GM21515 (cell line): Measurements from ENCODE around the gene CENPQ.

Source experiments
- ATAC-seq: cut with Tn5 transposase; IDR thresholded peaks from one replicate; pipeline ENCODE4 v1.9.1; 2021; ENCODE audit not compliant: unreplicated experiment

Gene CENPQ

DNA sequence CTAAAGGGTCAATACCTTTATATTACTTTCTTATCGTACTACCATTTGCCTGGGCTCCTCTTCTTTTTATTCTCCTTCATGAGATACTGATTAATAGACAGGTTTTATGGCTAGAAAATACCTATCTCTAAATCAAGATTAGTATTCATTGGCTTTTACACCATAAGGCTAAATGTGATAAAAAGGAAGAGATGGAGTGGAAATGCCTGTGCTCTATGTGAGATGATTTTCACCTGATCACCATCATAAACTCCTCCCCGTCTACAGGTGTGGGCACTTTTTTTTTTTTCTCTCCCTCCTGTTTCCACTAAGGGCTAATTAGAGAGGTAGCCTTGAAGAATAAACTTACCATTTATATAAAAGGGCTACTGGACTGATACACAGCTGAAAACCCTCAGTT, 36.5 kb downstream of the CENPQ start, which contains the start of gene GLYATL3:
GLYATL3 (plus strand) TSS at position 301 of the 400 bp plus-strand sequence. CDS start 12,068 bp downstream, outside the sequence.
- no peak for ATAC-seq

DNA sequence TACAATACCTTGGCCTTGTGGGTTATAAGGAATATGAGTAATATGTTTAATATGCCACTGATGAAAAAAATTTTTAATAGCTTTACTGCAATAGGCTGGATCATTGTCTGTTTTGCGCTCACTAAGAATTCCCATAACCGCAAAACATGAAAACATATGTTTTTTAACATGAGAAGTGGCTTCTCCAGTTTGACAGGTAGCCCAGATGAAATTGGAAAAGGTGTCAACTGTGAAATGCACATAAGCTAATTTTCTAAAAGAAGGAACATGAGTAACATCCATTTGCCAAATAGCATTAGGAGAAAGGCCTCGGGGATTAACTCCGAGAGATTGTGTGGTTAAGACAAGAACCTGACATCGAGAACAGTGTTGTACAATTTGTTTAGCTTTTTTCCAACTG, 41.5 kb downstream of the CENPQ start:
- no peak for ATAC-seq

DNA sequence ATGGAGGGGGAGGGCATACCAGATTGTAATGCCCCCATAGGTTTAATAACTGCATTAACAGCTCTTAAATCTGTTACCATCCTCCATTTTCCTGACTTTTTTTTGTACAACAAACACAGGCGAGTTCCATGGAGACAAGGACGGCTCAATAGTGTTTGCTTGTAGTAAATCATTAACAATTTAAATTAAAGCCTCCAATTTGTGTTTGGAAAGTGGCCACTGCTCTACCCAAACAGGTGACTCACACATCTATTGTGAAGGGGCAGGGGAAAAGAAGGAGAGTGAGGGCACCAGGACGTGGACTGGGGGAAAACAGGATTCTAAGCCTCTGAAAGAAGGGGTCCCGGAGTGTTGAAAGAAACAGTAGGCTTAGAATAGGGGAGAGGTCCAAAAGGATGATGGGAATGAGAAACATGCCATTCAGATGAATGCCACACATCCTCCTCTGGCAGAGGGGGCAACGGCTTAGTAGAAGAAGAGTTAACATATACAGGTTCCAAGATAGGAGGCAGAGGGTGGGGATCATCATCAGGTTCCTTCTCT, 43.5 kb downstream of the CENPQ start:
- no peak for ATAC-seq

DNA sequence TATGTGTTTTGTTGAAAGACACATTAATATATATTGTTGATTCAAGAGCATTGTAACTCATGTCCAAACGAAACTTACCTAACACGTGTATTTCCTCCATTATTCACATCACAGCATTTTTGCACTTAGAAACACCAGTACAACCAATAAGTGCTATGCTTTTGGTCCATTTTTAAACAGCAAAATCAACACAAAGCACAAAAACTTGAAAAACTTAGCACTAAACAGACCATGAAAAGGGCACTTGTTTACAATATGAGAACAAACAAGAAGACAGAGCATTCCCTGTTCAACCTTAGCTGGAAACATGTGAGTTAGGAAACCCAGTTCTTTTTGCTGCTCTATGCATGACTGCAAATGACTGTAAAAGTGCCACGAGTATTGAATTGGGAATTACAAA, 46.2 kb downstream of the CENPQ start:
- no peak for ATAC-seq

DNA sequence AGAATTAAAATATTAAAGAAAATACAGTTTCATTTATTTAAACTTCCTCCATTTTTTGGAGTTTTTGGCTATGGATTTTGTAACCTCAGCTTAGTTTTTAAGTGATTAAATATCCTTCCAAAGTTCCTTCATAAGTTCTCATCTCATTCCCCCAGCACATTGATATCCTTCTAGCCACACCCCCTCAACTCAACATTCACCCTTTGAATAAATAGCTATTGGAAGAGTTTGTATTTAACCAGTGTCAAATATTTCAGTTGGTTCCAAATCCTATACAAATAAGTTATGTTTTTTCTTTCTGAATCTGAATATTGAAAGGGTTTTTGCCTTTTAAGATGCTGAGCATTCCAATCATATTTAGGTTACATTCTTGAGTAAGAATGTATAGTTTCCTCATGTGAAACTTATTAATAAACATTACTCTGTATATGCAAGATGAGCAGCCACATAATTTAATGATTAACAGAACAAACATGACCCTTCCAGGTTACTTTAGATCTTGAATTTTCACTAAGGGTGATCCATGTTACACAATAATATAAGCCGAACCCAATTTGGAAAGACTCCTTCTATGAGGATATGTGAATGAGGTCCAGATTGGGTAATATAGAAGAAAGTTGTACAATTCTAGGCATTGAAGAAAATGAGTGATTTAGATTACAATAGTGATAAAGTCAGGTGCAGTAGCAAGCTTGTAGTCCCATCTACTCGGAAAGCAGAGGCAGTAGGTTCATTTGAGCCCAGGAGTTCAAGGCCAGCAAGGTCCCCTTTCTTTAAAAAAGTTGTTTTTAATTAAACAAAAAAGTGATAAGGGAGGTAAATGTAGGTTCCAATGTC, 50.2 kb downstream of the CENPQ start:
- ATAC-seq = no peak

DNA sequence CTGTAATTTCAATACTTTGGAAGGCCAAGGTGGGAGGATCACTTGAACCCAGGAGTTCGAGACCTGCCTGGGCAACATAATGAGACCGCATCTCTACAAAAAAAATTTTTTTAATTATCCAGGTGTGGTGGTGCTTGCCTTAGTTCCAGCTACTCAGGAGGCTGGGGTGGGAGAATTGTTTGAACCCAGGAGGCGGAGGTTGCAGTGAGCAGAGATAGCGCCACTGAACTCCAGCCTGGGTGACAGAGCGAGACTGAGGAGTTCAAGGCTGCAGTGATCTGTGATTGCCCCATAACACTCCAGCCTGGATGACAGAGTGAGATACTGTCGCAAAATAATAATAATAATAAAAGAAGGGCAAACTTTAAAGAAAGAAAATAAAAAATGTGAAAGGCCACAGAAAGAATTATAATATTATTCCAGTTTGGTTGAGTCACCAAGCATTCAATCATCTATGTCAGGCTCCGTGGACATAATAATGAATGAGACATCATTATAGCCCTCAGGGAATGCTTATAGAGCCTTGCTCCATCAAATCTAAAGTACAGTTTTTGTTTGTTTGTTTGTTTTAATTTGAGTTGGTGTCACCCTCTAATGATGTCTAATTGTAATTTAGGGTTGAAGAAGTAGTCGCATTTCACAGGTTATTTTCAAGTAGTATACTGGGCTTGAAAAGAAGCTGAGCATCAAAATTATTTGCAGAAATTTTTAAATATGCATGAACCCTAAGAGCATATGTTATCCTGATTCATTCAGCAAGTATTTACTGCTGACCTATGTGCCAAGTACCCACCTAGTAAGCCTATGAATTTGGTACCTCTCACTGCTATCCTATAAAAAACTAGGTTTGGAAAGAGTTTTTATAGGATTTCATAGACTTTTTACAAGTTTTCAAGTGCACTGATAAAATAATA, 51.7 kb downstream of the CENPQ start:
- ATAC-seq = no peak

DNA sequence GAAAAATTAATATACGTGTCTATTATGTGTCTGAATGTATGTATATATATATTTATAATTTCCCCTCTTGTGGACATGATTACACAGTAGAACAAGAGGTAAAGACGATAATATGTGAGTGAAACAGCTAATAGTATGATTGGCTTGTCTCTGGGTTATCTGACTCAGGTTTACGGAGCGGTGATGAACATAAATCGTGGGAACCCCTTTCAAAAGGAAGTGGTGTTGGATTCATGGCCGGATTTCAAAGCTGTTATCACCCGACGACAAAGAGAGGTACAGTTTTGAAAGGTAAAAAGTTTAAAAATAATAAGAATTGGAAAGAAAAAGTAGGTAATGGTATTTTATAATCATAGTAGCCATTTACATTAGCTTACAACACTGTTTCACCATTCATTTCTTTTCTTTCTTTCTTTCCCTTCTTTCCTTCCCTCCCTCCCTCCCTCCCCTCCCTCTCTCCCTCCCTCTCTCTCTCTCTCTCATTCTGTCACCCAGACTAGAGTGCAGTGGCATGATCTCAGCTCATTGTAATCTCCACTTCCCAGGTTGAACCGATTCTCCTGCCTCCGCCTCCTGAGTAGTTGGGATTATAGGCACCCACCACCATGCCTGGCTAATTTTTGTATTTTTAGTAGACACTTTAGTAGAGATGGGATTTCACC, 52.4 kb downstream of the CENPQ start:
- no peak for ATAC-seq

DNA sequence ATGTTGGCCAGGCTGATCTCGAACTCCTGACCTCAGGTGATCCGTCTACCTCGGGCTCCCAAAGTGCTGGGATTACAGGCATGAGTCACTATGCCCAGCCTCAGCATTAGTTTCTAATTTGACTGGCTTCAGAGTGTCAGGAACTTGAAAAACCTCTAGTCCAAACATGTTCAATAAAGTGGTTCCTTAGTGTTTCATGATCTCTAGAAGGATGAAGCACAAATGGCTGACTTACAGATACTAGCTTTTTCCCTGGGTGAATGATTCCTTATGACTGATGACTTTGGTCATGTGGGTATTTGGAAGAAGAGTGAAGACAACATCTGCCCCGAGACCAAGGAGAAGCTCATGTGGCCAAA, 53.0 kb downstream of the CENPQ start:
- no peak for ATAC-seq

DNA sequence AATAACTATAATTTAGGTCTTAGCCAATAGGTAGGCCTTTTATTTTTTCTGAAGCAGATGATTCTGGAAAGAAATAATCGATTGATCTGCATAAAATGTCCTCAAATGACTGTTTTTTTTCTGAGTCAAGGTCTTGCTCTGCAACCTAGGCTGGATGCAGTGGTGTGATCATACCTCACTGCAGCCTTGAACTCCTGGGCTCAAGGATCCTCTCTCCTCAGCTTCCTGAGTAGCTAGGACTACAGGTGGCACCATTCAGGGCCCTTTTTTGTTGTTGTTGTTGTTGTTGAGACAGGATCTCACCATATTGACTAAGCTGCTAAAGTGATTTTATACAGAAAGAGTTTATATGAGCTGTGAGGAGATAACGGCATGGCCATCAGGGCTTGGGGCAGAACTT, 54.7 kb downstream of the CENPQ start:
- ATAC-seq = no peak

DNA sequence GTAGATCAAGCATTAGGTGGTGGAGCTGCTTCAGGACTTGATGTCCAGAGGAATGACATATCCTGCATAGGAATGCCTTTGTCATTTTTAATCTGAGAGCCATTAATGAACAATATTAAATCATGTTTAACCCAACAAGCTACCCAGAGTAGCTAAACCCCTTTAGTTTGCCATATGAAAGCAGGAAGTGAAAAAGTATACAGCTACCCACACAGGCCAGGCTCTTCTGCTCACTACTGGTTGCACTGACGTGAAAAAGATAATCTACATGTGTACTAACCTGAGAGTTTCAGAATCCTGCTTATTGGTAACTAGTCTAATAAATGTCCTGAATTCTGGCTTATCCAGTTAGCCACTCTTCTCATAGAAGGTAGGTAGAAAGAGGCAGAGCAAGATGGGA, 56.5 kb downstream of the CENPQ start:
- peak; percentile 83 for ATAC-seq

DNA sequence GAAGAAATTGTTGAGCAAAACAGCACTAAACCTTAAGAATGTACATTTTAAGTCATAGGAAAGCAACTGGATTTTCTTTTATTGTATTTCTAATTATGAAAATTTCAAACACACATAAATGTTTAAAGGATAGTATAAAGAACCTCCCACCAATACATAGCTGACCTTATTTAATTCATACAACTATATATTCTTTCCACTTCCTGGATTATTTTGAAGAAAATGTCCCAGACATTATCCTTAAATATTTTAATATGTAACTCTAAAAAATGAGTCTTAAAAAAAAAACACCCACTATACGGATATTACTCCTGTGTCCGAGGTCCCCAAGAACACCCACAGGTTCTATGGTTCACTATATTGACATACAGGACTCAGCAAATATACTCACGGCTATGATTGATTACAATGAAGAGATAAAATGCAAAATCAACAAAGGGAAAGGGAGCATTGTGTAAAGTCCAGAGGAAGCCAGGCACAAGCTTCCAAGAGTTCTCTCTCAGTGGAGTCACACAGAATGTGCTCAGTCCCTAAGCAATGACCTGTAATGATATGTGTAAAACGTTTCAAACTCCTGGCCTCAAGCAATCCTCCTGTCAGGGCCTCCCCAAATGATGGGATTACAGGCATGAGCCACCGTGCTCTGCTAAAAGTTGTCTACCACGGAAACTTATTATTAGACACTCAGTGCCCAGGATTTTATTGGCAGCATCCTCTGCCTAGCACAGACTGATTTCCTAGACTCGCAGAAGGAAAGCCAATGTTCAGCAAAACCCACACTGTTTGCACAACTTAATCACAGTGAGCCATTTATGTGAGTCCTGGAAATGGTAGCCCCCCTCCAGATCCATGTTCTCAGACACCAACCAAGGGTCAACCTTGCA, 59.8 kb downstream of the CENPQ start:
- no peak for ATAC-seq

DNA sequence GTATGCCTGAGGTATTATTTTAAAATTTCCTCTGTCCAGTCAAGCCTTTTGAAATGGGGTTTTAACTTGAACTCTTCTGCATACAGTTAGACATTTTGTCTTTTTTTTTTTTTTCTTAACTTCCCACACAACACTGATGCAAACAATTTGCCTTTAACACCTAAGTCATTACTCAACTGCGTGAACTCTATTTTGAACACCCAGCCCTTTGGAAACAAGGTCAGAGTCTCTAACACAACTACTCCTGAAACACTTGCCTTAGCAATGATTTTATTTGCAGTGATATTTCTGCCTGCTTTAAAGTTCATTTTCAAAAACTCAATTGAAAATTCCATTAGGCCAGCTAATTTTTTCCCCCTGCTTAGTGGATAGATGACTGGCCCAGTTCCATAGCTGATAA, 60.7 kb downstream of the CENPQ start:
- no peak for ATAC-seq

DNA sequence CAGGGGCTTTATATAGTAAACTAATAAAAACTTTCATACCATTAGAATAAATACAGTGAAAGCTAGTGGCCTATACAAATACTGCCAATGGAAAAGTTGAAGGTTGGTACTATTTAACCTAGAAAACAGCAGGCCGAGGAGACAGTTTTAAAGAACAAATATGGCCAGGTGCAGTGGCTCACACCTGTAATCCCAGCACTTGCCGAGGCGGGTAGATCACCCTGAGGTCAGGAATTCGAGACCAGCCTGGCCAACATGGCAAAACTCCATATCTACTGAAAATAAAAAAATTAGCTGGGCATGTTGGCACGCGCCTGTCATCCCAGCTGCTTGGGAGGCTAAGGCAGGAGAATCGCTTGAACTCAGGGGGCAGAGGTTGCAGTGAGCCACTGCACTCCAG, 61.4 kb downstream of the CENPQ start:
- ATAC-seq = no peak

DNA sequence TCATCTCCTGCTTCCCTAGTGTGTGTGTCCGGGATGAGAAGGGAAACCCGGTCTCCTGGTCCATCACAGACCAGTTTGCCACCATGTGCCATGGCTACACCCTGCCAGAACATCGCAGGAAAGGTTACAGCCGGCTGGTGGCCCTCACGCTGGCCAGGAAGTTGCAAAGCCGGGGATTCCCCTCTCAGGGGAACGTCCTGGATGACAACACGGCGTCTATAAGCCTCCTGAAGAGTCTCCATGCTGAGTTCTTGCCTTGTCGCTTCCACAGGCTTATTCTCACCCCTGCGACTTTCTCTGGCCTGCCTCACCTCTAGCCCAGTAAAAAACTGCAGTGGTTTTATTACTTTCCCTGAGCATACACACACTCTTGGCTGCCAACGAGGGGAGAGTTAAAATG, 63.4 kb downstream of the CENPQ start:
- no peak for ATAC-seq

DNA sequence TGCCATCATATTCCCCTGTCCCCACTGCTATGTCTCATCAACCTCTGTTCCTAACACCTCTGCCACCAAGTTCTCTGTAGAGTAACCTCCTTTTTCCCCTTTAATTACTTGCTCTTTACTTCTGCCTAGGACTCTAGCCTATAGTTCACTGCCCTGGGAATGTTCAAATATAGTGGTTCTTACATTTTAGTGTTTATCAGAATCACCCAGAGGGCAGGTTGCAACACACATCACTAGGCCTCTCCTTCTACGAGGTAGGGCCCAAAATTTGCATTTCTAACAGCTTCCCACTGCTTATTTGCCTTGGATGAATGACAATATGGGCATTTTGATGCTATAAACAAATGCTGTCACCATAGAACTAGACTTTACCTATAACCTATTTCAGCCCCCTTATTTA, 64.2 kb downstream of the CENPQ start:
- no peak for ATAC-seq

DNA sequence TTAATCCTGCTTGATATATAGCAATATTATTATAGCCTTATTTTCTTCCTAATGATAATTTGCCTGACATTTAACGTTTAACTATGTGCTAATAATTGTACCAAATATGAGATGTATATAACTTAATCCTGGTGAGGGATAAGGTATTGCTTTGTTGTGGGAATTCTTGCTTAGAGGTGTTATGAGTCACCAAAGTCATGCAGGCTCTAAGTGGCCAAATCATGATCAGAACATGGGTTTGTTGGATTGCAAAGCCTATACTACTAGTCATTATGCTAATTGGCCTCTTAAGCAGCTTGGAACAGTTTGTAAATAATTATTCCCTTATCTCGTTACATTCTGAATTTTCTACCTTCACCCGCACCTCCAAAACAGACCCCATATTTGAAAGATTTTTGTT, 65.4 kb downstream of the CENPQ start:
- ATAC-seq = no peak

DNA sequence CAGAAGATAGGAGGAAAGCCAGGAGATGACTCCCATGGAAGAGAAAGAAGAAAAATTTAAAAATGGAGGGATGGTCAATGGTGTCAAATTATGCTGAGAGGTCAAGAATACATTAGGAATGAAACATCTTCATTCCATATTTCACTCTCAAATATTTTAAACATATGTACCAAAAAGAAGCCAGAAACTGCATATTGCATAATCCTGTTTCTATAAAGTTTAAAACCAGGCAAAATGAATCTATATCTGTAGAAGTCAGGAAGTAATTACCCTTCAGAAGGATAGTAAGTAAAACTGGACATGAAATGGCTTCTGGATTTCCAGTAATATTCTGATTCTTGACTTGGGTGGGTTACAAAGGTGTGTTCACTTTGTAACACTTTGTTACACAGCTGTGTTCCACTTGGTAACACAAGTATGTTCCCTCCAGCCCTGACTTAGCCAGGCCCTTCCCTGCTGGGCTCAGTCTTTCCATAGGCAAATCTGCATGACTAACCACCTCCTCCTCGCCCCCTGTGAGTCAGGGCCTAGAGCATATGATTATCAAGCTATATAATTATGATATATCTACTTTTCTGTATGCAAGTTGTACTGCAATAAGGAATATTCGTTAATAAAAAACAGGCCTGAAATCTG, 67.1 kb downstream of the CENPQ start:
- no peak for ATAC-seq

DNA sequence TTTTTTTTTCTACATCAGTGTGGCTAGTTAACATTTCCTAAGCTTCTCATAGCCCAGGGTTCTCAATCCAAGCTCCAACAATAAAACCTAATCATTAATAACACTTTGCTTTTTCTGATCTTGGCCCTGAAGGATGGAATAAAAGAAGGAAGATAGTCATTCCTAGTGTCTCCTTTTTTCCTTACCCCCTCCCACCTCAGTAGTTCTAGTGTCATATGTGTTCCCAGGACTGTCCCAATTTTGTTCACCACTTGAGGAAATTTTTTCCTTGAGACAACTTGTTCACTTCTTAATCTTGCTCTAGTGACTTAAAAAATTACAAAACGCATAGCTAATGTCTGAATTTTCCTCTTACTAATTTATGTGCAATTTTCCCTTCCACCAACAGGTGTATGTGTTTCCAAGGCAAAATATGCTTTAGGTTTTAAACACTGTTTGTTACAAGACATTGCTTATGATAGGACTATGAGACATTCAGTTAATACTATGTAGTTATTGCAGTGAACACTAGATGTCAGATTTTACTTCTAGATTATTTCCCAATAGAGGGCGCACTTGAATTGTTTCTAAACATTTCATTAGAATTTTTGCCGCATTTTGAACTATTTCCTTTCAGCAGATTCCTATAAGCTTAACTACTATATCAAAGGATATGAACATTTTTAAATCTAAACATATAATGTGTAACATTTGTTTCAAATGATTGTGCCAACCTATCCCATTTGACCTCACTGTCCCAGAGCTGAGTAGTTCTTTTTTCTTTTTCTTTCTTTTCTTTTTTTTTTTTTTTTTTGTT, 68.8 kb downstream of the CENPQ start:
- peak; percentile 94 for ATAC-seq

DNA sequence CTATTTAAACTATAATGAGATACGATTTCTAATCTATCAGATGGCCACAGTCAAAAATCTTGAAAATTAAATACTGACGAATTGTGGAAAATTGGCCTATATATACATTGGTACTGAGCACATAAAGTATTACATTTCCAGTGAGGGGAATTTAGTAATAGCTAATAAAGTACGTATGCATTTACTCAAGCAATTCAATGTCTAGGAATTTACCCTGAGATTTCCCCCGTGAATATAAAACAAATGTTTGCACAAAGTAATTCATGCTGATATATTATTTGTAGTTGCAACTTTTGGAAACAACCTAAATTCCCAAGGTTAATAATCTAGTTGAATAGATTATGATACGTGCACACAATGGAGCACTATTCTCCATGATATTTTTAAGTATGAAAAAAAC, 72.6 kb downstream of the CENPQ start:
- no peak for ATAC-seq
